Globus pallidus (tissue), 1 donor: ENCODE data around the gene HOMER3.
"Not testable (repeated sequence)": the region's sequence is repeated elsewhere in the genome, so short reads cannot be mapped to it uniquely, and the experiment has no call there.

Source experiments
- DNase-seq: peaks from one replicate; pipeline ENCODE4 v3.0.0-alpha.2; 2015; ENCODE audit warnings: low spot score

HOMER3 gene

GRCh38 chr19:18902519-18902918 lies 38.5 kb downstream of the HOMER3 start:
- DNase-seq, result not testable (repeated sequence)

- DNase-seq, result no peak
Measured at GRCh38 chr19:18901491-18901890, 39.5 kb downstream of the HOMER3 start.

GRCh38 chr19:18900700-18901481 lies 40.1 kb downstream of the HOMER3 start:
- no peak for DNase-seq

- no peak for DNase-seq
Measured at GRCh38 chr19:18899624-18900560, 41.1 kb downstream of the HOMER3 start.

GRCh38 chr19:18898607-18899408 lies 42.2 kb downstream of the HOMER3 start:
- DNase-seq, result no peak

- DNase-seq, result no peak
Measured at GRCh38 chr19:18898081-18898606, 42.9 kb downstream of the HOMER3 start.

- no peak for DNase-seq
Measured at GRCh38 chr19:18897094-18898029, 43.7 kb downstream of the HOMER3 start.

GRCh38 chr19:18896421-18896841 lies 44.6 kb downstream of the HOMER3 start:
- peak; percentile 56 for DNase-seq

GRCh38 chr19:18895824-18896341 lies 45.1 kb downstream of the HOMER3 start, which contains the start of gene CERS1:
TSS of gene CERS1 (minus strand) at chr19:18896158. CDS start at chr19:18896072, 86 bp downstream.
- DNase-seq, result peak; percentile 66

GRCh38 chr19:18895038-18895823 lies 45.8 kb downstream of the HOMER3 start:
- peak; percentile 67 for DNase-seq

- peak; percentile 98 for DNase-seq
Measured at GRCh38 chr19:18894254-18895037, 46.6 kb downstream of the HOMER3 start.

GRCh38 chr19:18893587-18894253 lies 47.3 kb downstream of the HOMER3 start:
- peak; percentile 33 for DNase-seq

GRCh38 chr19:18889949-18890745 lies 50.9 kb downstream of the HOMER3 start:
- DNase-seq, result no peak

- no peak for DNase-seq
Measured at GRCh38 chr19:18886972-18887371, 54.0 kb downstream of the HOMER3 start.

GRCh38 chr19:18883526-18884304 lies 57.3 kb downstream of the HOMER3 start:
- no peak for DNase-seq

- DNase-seq, result no peak
Measured at GRCh38 chr19:18881491-18881890, 59.5 kb downstream of the HOMER3 start.
